ENCODE measurements around the gene METTL1.
A peak's percentile ranks its signal among the peaks of the same experiment; 100 is the strongest.
"Not testable (repeated sequence)": the region's sequence is repeated elsewhere in the genome, so short reads cannot be mapped to it uniquely, and the experiment has no call there.

METTL1 gene

DNA sequence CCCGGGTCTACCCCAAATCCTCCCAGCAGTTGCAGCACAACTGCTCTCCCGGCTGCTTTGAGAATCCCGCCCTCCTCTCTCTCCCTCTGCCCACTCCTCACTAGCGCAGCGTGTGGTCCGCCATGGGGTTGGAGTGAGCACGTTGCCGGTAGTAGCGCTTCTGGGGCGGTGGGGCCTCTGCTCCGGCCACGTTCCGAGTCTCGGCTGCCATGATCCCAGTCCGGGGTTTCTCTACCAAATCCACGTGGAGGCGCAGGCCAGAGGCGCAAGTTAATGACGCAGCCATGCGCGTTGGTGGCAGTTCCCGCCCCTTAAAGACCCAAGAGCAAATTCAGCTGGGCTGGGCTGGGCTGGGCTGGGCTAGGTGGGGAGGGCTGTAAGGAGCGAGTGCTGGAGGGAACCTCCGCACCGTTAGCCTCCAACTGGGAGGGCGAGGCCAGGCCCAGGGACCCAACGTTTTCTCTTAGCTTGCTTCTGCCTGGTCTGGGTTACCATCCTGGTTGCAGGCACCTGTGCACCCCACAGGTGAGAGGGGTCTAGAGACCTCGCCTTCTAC, at the start of gene METTL1:
METTL1 (minus strand) TSS at position 233 of the 556 bp plus-strand sequence; CDS start at position 211, 22 bp downstream.
- peaks cover 37% of the 10 kb centered on the region for H3K4me1 Mint-ChIP-seq
- DNase-seq: peak; percentile 90
- peaks cover 34% of the 10 kb centered on the region for H3K27me3 Mint-ChIP-seq (ENCODE audit: low read depth, poor library complexity)
- peak within 1 kb of the TSS; percentile 100 for H3K27ac Mint-ChIP-seq
- TF ChIP-seq CTCF (IDR thresholded peaks at IDR 0.05): no peak
- peaks cover 41% of the 10 kb centered on the region for H3K36me3 Mint-ChIP-seq (ENCODE audit: low read depth)
- H3K9me3 Mint-ChIP-seq: no peaks in the 10 kb centered on the region
- H3K4me3 Mint-ChIP-seq: peak within 1 kb of the TSS; percentile 99

- H3K27me3 Mint-ChIP-seq (ENCODE audit: low read depth, poor library complexity); H3K4me1 Mint-ChIP-seq; DNase-seq; H3K9me3 Mint-ChIP-seq; H3K4me3 Mint-ChIP-seq: not testable (repeated sequence)
- Mint-ChIP-seq H3K36me3 (ENCODE audit: low read depth) (peaks cover 57% of the 10 kb centered on the region), H3K27ac (peak overlapping the region; percentile 87)
Observed at GRCh38 chr12:57821015-57821414, 49.1 kb upstream of the METTL1 start.

- H3K9me3 Mint-ChIP-seq; H3K4me1 Mint-ChIP-seq; H3K27me3 Mint-ChIP-seq (ENCODE audit: low read depth, poor library complexity); H3K4me3 Mint-ChIP-seq; DNase-seq: not testable (repeated sequence)
- peak overlapping the region; percentile 87 for H3K27ac Mint-ChIP-seq
- peaks cover 49% of the 10 kb centered on the region for H3K36me3 Mint-ChIP-seq (ENCODE audit: low read depth)
Observed at GRCh38 chr12:57820119-57820518, 48.2 kb upstream of the METTL1 start.

GRCh38 chr12:57817990-57818331, 46.1 kb upstream of the METTL1 start:
- H3K27me3 Mint-ChIP-seq (ENCODE audit: low read depth, poor library complexity); H3K4me1 Mint-ChIP-seq; H3K9me3 Mint-ChIP-seq; DNase-seq; H3K4me3 Mint-ChIP-seq; H3K27ac Mint-ChIP-seq: not testable (repeated sequence)
- peaks cover 30% of the 10 kb centered on the region for H3K36me3 Mint-ChIP-seq (ENCODE audit: low read depth)

GRCh38 chr12:57817261-57817989, 45.5 kb upstream of the METTL1 start:
- no peaks in the 10 kb centered on the region for H3K27me3 Mint-ChIP-seq (ENCODE audit: low read depth, poor library complexity)
- H3K4me3 Mint-ChIP-seq: no peak overlapping the region
- no peaks in the 10 kb centered on the region for H3K9me3 Mint-ChIP-seq
- peaks cover 8% of the 10 kb centered on the region for H3K4me1 Mint-ChIP-seq
- no peak overlapping the region for H3K27ac Mint-ChIP-seq
- no peak for TF ChIP-seq CTCF (IDR thresholded peaks at IDR 0.05)
- no peak for DNase-seq
- peaks cover 25% of the 10 kb centered on the region for H3K36me3 Mint-ChIP-seq (ENCODE audit: low read depth)

DNA sequence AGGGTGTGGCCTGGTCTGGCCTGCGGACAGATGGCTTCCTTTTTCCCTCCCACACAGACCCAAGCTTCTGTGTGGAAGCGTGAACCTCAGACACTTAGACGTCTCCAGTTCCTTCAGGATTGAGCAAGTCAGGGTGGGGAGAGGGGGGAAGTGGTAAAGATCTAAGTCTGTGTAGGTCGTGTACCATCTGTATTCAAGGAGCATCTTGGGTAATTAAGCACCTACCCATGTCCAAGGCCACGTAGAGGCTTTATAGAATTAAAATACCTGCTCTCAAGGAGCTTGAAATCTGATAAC, 44.9 kb upstream of the METTL1 start:
- Mint-ChIP-seq H3K27ac (no peak overlapping the region), H3K4me1 (peaks cover 8% of the 10 kb centered on the region), H3K4me3 (no peak overlapping the region), H3K27me3 (ENCODE audit: low read depth, poor library complexity) (no peaks in the 10 kb centered on the region), H3K36me3 (ENCODE audit: low read depth) (peaks cover 21% of the 10 kb centered on the region), H3K9me3 (no peaks in the 10 kb centered on the region)
- no peak for TF ChIP-seq CTCF (IDR thresholded peaks at IDR 0.05)
- no peak for DNase-seq

GRCh38 chr12:57816001-57816854, 44.3 kb upstream of the METTL1 start:
- Mint-ChIP-seq H3K27ac (no peak overlapping the region), H3K9me3 (no peaks in the 10 kb centered on the region)
- TF ChIP-seq CTCF (IDR thresholded peaks at IDR 0.05): no peak

More at GRCh38 chr12:57816001-57816854, 44.3 kb upstream of the METTL1 start:
- no peak for DNase-seq
- no peaks in the 10 kb centered on the region for H3K27me3 Mint-ChIP-seq (ENCODE audit: low read depth, poor library complexity)
- no peak overlapping the region for H3K4me3 Mint-ChIP-seq
- peaks cover 8% of the 10 kb centered on the region for H3K4me1 Mint-ChIP-seq
- H3K36me3 Mint-ChIP-seq (ENCODE audit: low read depth): peaks cover 21% of the 10 kb centered on the region
